ENCODE results near the gene ARRDC3. TPM values are rescaled to one million over a fixed set of nuclear protein-coding genes. Genes with fewer than 3 reads are reported as not detected.

The ARRDC3 gene, protein sequence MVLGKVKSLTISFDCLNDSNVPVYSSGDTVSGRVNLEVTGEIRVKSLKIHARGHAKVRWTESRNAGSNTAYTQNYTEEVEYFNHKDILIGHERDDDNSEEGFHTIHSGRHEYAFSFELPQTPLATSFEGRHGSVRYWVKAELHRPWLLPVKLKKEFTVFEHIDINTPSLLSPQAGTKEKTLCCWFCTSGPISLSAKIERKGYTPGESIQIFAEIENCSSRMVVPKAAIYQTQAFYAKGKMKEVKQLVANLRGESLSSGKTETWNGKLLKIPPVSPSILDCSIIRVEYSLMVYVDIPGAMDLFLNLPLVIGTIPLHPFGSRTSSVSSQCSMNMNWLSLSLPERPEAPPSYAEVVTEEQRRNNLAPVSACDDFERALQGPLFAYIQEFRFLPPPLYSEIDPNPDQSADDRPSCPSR
- total RNA-seq: 10 to 100 TPM in 1 of 2 donors, 1 to 10 TPM in 1; 8.6 to 29.3 TPM

DNA sequence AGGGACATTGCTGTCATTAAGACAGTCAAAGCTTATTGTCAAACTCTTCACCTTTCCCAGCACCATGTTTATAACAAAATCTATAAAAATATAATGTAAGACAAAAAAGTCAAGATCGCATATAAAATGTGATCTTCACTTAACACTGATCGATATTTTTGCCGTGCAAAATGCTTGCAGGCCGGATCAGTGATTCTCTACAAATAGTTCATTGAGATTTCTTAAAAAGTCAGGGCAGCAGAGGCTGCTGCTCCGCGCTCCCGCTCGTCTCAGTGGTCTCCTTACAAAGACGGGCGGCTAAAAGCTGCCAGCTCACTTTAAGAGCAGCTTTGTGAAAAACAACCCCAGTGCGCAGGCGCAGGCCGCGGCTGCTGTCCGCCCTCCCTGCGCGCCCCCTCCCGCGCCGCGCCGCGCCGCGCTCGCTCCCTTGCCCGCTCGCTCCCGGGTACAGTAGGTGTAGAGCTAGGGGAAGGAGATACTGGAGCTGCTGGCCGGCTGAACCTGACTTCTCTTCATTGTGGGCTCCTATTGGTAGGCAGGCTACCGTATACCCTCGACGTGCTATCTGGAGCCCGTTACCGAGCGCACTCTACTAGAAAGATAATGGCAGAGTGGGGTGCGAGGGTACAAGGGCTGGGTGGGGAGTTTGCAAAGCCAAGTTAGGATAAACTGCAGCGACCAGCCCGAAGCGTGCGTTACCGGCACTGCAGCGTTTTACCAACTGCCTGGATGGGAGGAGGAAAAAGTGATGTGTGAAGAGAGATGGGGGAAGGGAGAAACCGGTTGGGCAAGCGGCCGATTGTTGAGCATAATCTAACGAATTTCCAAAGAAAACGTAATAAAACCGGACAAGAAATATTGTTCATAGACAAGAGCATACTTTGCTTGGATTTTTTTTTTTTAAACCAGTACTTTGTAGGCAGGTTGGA, at the start of gene ARRDC3:
Gene ARRDC3 (minus strand): TSS at position 291 of the 929 bp plus-strand sequence. CDS start 225 bp downstream, at position 66.
- TF ChIP-seq POLR2A (IDR thresholded peaks at IDR 0.05): peak; percentile 95 to 99 (median 99)
- peak in 2 of 7 experiments; percentile 1 to 18 for TF ChIP-seq CTCF (IDR thresholded peaks at IDR 0.05)
- WGBS, 2 donors: 0% methylated on average over 34 to 49 of the region's 49 CpGs
- H3K36me3 ChIP-seq (replicated peaks in 1 of 2; ENCODE audit: insufficient read depth in 1 of 2, low read depth in 2 of 2): no peaks in the 10 kb centered on the region
- ATAC-seq (peak; percentile 63), DNase-seq (peak; percentile 96 to 98 (median 97))
- peaks cover 16% of the 10 kb centered on the region for H3K4me1 ChIP-seq
- no peaks in the 10 kb centered on the region for H3K27me3 ChIP-seq
- peak within 1 kb of the TSS; percentile 42 to 62 for H3K4me3 ChIP-seq
- peak within 1 kb of the TSS; percentile 95 to 100 (median 98) for H3K27ac ChIP-seq
- H3K9me3 ChIP-seq: no peaks in the 10 kb centered on the region
- intact Hi-C loops (cut with DNase I): no loop called here

- no peak for ATAC-seq
- TF ChIP-seq POLR2A (IDR thresholded peaks at IDR 0.05) (no peak), CTCF (IDR thresholded peaks at IDR 0.05) (no peak)
- no peak overlapping the region for H3K4me3 ChIP-seq
- H3K36me3 ChIP-seq (replicated peaks in 1 of 2; ENCODE audit: insufficient read depth in 1 of 2, low read depth in 2 of 2): no peaks in the 10 kb centered on the region
- DNase-seq: no peak
- H3K27ac ChIP-seq: no peak overlapping the region
- intact Hi-C loops (cut with DNase I): no loop called here
- no peaks in the 10 kb centered on the region for H3K4me1 ChIP-seq
- no peaks in the 10 kb centered on the region for H3K27me3 ChIP-seq
- H3K9me3 ChIP-seq: no peaks in the 10 kb centered on the region
Observed at GRCh38 chr5:91430949-91431348, 47.8 kb upstream of the ARRDC3 start.

DNA sequence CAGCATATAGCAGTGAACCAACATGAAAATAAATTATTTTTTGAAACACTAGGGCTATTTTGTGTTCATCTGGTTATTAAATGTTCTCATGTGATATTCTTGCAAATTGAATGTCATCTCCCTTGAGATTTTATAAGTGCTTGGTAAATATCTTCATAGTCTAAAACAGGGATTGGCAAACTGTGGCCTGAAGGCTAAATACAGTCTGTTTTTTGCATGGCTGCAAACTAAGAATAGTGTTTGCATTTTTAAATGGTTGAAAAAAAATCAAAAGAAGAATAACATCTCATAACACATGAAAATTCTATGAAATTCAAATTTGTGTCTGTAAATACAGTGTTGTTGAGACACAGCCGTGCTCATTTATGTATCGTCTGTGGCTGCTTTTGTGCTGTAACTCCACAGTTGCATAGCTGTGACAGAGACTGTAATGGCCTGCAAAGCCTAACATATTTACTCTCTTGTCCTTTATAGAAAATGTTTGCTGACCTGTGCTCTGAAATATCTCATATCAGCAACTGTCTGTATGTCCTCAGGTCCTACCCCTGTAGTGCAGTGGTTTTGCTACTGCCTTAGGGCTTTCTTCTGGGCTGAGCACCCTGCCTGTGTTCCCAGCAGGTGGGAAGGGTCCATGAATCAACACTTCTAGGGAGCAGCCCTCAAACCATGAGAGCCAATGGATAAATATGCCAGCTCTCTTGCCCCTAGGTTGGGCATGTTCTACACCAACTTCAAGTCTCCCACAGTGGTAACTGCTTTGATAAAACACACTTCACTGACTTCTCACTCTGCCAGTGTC, 41.7 kb upstream of the ARRDC3 start:
- 95 to 100% methylated on average over 2 of the region's 2 CpGs for WGBS, 2 donors
- Histone ChIP-seq H3K27ac (no peak overlapping the region), H3K27me3 (no peaks in the 10 kb centered on the region), H3K36me3 (replicated peaks in 1 of 2; ENCODE audit: insufficient read depth in 1 of 2, low read depth in 2 of 2) (no peaks in the 10 kb centered on the region), H3K9me3 (no peaks in the 10 kb centered on the region), H3K4me1 (no peaks in the 10 kb centered on the region), H3K4me3 (no peak overlapping the region)
- ATAC-seq (no peak), DNase-seq (no peak)
- no peak for TF ChIP-seq POLR2A (IDR thresholded peaks at IDR 0.05)
- TF ChIP-seq CTCF (IDR thresholded peaks at IDR 0.05): no peak
- intact Hi-C loops (cut with DNase I): no loop called here

GRCh38 chr5:91423871-91424270, 40.8 kb upstream of the ARRDC3 start:
- no peaks in the 10 kb centered on the region for H3K4me1 ChIP-seq
- H3K27me3 ChIP-seq: no peaks in the 10 kb centered on the region
- H3K27ac ChIP-seq: no peak overlapping the region
- H3K9me3 ChIP-seq: no peaks in the 10 kb centered on the region
- no peak for TF ChIP-seq CTCF (IDR thresholded peaks at IDR 0.05)
- no peak for TF ChIP-seq POLR2A (IDR thresholded peaks at IDR 0.05)
- intact Hi-C loops (cut with DNase I): no loop called here
- 82 to 86% methylated on average over 2 of the region's 2 CpGs for WGBS, 2 donors
- no peak for ATAC-seq
- DNase-seq: no peak
- no peaks in the 10 kb centered on the region for H3K36me3 ChIP-seq (replicated peaks in 1 of 2; ENCODE audit: insufficient read depth in 1 of 2, low read depth in 2 of 2)
- H3K4me3 ChIP-seq: no peak overlapping the region
